DOHH2 (cell line): ENCODE data around the gene ZNF383.
"Not testable (repeated sequence)": the region's sequence is repeated elsewhere in the genome, so short reads cannot be mapped to it uniquely, and the experiment has no call there.

Experiments used
- H3F3A ChIP-seq: fragments of 200-600 bp; sonication (generic), shearing (Covaris generic); 2 replicates; pipeline ENCODE4 v1.6.0; 2016; ENCODE audit warnings: antibody characterized with exemption, mild to moderate bottlenecking; ENCODE audit not compliant: control insufficient read depth, insufficient read depth
- H3K27ac ChIP-seq: fragments of 200-600 bp; sonication (generic); 2 replicates; pipeline ENCODE4 v1.5.1; 2014; ENCODE audit warnings: low read depth, mild to moderate bottlenecking, low read length, moderate library complexity
- H3K27me3 ChIP-seq: fragments of 200-600 bp; sonication (generic); 2 replicates; pipeline ENCODE4 v1.6.1; 2014; ENCODE audit warnings: mild to moderate bottlenecking, low read length, mixed read lengths; ENCODE audit not compliant: control insufficient read depth
- H3K36me3 ChIP-seq: fragments of 200-600 bp; sonication (generic); 2 replicates; pipeline ENCODE4 v1.6.1; 2014; ENCODE audit warnings: mild to moderate bottlenecking, low read length, moderate library complexity, mixed read lengths; ENCODE audit not compliant: control insufficient read depth
- H3K4me1 ChIP-seq: fragments of 200-600 bp; sonication (generic); 2 replicates; pipeline ENCODE4 v1.6.1; 2014; ENCODE audit warnings: mild to moderate bottlenecking, low read length, mixed read lengths; ENCODE audit not compliant: control insufficient read depth
- H3K4me2 ChIP-seq: fragments of 200-600 bp; sonication (generic); 2 replicates; pipeline ENCODE4 v1.6.0; 2014; ENCODE audit warnings: mild to moderate bottlenecking, low read length, moderate library complexity
- H3K4me3 ChIP-seq: fragments of 200-600 bp; sonication (generic); 2 replicates; pipeline ENCODE4 v1.5.1; 2014; ENCODE audit warnings: mild to moderate bottlenecking, low read length, mixed read lengths
- H3K79me2 ChIP-seq: fragments of 200-600 bp; sonication (generic); 2 replicates; pipeline ENCODE4 v1.6.1; 2014; ENCODE audit warnings: mild to moderate bottlenecking, low read length, mixed read lengths; ENCODE audit not compliant: control insufficient read depth
- H3K9me2 ChIP-seq: fragments of 200-600 bp; sonication (generic); replicated peaks from 2 replicates; pipeline ENCODE4 v1.6.1; 2014; ENCODE audit warnings: mild to moderate bottlenecking, low read length, mixed read lengths; ENCODE audit not compliant: control insufficient read depth
- H3K9me3 ChIP-seq: fragments of 200-600 bp; sonication (generic); 2 replicates; pipeline ENCODE4 v1.6.1; 2014; ENCODE audit warnings: antibody characterized with exemption, low read length, mixed read lengths; ENCODE audit not compliant: control insufficient read depth, insufficient read depth
- H4K20me1 ChIP-seq: fragments of 200-600 bp; sonication (generic); 2 replicates; pipeline ENCODE4 v1.6.0; 2014; ENCODE audit warnings: low read depth, mild to moderate bottlenecking, antibody characterized with exemption, low read length, moderate library complexity; ENCODE audit not compliant: control insufficient read depth, insufficient read depth
- EZH2phosphoT487 ChIP-seq: fragments of 200-600 bp; sonication (generic); IDR thresholded peaks from 2 replicates; pipeline ENCODE4 v1.6.1; 2017; ENCODE audit warnings: borderline replicate concordance, mild to moderate bottlenecking, antibody characterized with exemption, low read length, moderate library complexity, mixed read lengths
- TF ChIP-seq, protein P1 (sequence below): fragments of 200-600 bp; sonication (generic); IDR thresholded peaks from one replicate; pipeline ENCODE4 v1.5.1; 2014; ENCODE audit warnings: antibody characterized with exemption, mild to moderate bottlenecking, low read depth, low read length; ENCODE audit not compliant: poor library complexity, severe bottlenecking

ZNF383 gene

GRCh38 chr19:37217775-37218591 is at the start of gene ZNF383:
ZNF383 (plus strand) TSS chr19:37218214; CDS start chr19:37230454, 12,240 bp downstream.
- Histone ChIP-seq H3K79me2 (peaks cover 26% of the 10 kb centered on the region), H3K27ac (peak within 1 kb of the TSS; percentile 68), H3K27me3 (no peaks in the 10 kb centered on the region), H3K4me3 (peak within 1 kb of the TSS; percentile 99), H3K4me2 (peak within 1 kb of the TSS; percentile 95), H3K36me3 (peaks cover 28% of the 10 kb centered on the region), H3F3A (peaks cover 3% of the 10 kb centered on the region; the same call in 1 of the 2 replicates), H3K9me2 (no peaks in the 10 kb centered on the region), H3K9me3 (peaks cover 25% of the 10 kb centered on the region), H4K20me1 (no peaks in the 10 kb centered on the region), H3K4me1 (peaks cover 8% of the 10 kb centered on the region)
- TF ChIP-seq EZH2phosphoT487 = no peak
- TF ChIP-seq, protein P1, sequence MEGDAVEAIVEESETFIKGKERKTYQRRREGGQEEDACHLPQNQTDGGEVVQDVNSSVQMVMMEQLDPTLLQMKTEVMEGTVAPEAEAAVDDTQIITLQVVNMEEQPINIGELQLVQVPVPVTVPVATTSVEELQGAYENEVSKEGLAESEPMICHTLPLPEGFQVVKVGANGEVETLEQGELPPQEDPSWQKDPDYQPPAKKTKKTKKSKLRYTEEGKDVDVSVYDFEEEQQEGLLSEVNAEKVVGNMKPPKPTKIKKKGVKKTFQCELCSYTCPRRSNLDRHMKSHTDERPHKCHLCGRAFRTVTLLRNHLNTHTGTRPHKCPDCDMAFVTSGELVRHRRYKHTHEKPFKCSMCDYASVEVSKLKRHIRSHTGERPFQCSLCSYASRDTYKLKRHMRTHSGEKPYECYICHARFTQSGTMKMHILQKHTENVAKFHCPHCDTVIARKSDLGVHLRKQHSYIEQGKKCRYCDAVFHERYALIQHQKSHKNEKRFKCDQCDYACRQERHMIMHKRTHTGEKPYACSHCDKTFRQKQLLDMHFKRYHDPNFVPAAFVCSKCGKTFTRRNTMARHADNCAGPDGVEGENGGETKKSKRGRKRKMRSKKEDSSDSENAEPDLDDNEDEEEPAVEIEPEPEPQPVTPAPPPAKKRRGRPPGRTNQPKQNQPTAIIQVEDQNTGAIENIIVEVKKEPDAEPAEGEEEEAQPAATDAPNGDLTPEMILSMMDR = no peak

DNA sequence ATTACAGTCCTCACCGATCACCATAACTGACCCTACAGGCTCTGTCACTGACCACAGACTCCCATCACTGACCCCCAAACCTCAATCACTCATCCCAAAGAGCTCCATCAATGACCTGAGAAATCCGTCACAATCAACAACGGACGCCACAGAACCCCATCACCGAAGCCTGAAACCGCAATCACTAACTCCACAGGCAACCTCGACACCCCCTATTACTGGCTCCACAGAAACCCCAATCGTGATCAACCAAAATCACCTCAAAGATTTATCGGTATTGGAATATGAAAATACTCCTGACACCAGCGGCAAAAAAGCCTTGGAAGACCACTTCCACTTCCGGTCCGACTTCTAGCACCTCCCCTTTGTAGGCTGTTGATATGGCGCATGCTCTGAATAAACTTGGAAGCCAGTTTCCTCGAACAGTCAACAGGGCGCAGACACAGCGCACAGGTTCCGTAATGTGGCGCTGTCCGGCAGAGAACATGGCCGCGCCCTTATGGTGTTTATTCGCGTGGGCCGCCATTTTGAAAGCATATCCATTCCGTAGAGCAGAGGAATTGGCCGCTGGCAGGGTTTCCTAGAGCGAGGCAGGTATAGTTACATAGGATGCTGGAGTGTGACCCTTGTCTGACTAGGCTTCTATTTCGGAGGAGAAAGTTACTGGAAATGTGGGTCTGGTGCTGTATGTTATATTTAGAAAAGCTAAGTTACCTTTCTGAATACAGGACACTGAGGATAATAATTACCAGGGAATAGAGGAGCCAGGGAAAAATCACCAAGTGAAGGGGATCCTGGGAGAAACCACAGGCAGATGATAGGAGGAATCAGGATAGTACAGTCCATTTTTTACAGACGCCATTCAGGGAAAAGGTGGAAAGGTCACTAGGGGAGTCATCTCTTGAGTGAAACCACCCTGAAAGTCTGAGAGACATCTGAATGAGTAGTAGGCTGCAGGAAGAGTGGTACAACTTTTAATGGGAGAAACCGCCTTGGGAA is 45.3 kb upstream of the ZNF383 start, which contains the start of gene ZNF585A:
TSS of gene ZNF585A (minus strand) at position 328 of the 999 bp plus-strand sequence. CDS start 2,785 bp downstream, outside the sequence.
- H3K9me2 ChIP-seq = no peaks in the 10 kb centered on the region
- TF ChIP-seq, protein P1 = peak; percentile 12
- TF ChIP-seq EZH2phosphoT487 = no peak
- peaks cover 5% of the 10 kb centered on the region for H3K4me1 ChIP-seq
- no peaks in the 10 kb centered on the region for H3K27me3 ChIP-seq
- H3K4me2 ChIP-seq = peak within 1 kb of the TSS; percentile 76
- no peaks in the 10 kb centered on the region for H3F3A ChIP-seq
- H3K36me3 ChIP-seq = peaks cover 7% of the 10 kb centered on the region; the same call in 1 of the 2 replicates
- peak within 1 kb of the TSS; percentile 77 for H3K4me3 ChIP-seq
- H3K9me3 ChIP-seq = peaks cover 18% of the 10 kb centered on the region; the same call in 1 of the 2 replicates
- no peaks in the 10 kb centered on the region for H4K20me1 ChIP-seq
- H3K27ac ChIP-seq = no peak within 1 kb of the TSS
- H3K79me2 ChIP-seq = no peaks in the 10 kb centered on the region

- H3K9me2 ChIP-seq, H3K27me3 ChIP-seq, H4K20me1 ChIP-seq, H3K36me3 ChIP-seq, H3K79me2 ChIP-seq, H3K4me2 ChIP-seq, H3F3A ChIP-seq, H3K27ac ChIP-seq, H3K4me1 ChIP-seq, H3K4me3 ChIP-seq: not testable (repeated sequence)
- peaks cover 21% of the 10 kb centered on the region; the same call in 1 of the 2 replicates for H3K9me3 ChIP-seq
Observed at GRCh38 chr19:37186071-37186470, 31.9 kb upstream of the ZNF383 start.

DNA sequence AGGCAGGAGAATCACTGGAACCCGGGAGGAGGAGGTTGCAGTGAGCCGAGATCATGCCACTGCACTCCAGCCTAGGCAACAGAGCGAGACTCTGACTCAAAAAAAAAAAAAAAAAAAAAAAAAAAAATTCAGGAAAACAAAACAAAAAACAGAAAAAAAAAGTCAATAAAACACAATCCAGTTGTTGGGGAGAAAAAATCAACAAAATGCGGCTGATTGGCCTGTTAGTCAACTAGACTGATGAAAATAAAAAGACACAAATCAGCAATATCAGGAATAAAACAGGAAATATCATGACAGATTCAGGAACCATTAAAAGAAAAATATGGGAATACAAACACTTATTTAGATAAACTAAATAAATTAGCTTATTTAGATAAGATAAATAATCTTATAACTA is 22.8 kb upstream of the ZNF383 start:
- H3F3A ChIP-seq, H3K4me1 ChIP-seq, H3K4me3 ChIP-seq, H3K9me2 ChIP-seq, H3K36me3 ChIP-seq, H4K20me1 ChIP-seq, H3K79me2 ChIP-seq, H3K4me2 ChIP-seq, H3K27me3 ChIP-seq, H3K9me3 ChIP-seq, H3K27ac ChIP-seq: not testable (repeated sequence)

GRCh38 chr19:37197115-37197514 is 20.9 kb upstream of the ZNF383 start:
- not testable (repeated sequence) for H3F3A ChIP-seq, H3K4me2 ChIP-seq, H3K4me3 ChIP-seq, H3K27me3 ChIP-seq, H3K79me2 ChIP-seq, H3K9me2 ChIP-seq, H4K20me1 ChIP-seq, H3K4me1 ChIP-seq, H3K27ac ChIP-seq, H3K9me3 ChIP-seq, H3K36me3 ChIP-seq
